Smooth muscle cell (in vitro differentiated cells): ENCODE results near the gene C13orf46. TPM values are rescaled to one million over a fixed set of nuclear protein-coding genes. Genes with fewer than 3 reads are reported as not detected.

Experiments used
- DNase-seq: peaks from one replicate; lab custom pipeline; 2025; ENCODE audit not compliant: unreplicated experiment; lab: John Stamatoyannopoulos, UW
- H2AFZ ChIP-seq: fragments of 200-600 bp; sonication (generic); 2 replicates; pipeline ENCODE4 v1.6.0; 2016; ENCODE audit warnings: antibody characterized with exemption, low read depth, mild to moderate bottlenecking
- H3F3A ChIP-seq: fragments of 200-600 bp; sonication (generic); 2 replicates; pipeline ENCODE4 v1.6.0; 2017; ENCODE audit warnings: antibody characterized with exemption, low read depth
- H3K27ac ChIP-seq: fragments of 200-600 bp; sonication (generic); 2 replicates; pipeline ENCODE4 v1.5.1; 2016; ENCODE audit warnings: low read depth, mild to moderate bottlenecking
- H3K27me3 ChIP-seq: fragments of 200-600 bp; sonication (generic); 2 replicates; pipeline ENCODE4 v1.6.1; 2016; ENCODE audit warnings: low read depth, mild to moderate bottlenecking
- H3K36me3 ChIP-seq: fragments of 200-600 bp; sonication (generic); 2 replicates; pipeline ENCODE4 v1.5.1; 2016; ENCODE audit warnings: low read depth
- H3K4me1 ChIP-seq: fragments of 200-600 bp; sonication (generic); 2 replicates; pipeline ENCODE4 v1.5.1; 2016; ENCODE audit warnings: low read depth
- H3K4me2 ChIP-seq: fragments of 200-600 bp; sonication (generic); 2 replicates; pipeline ENCODE4 v1.6.0; 2016; ENCODE audit warnings: mild to moderate bottlenecking
- H3K4me3 ChIP-seq: fragments of 200-600 bp; sonication (generic); 2 replicates; pipeline ENCODE4 v1.5.1; 2016; ENCODE audit warnings: mild to moderate bottlenecking
- H3K79me2 ChIP-seq: fragments of 200-600 bp; sonication (generic); 2 replicates; pipeline ENCODE4 v1.6.0; 2016; ENCODE audit warnings: low read depth, mild to moderate bottlenecking
- H3K9ac ChIP-seq: fragments of 200-600 bp; sonication (generic); 2 replicates; pipeline ENCODE4 v1.6.0; 2016; ENCODE audit warnings: low read depth
- H3K9me3 ChIP-seq: fragments of 200-600 bp; sonication (generic); replicated peaks from 2 replicates; pipeline ENCODE4 v1.5.1; 2016; ENCODE audit warnings: low read depth
- H4K20me1 ChIP-seq: fragments of 200-600 bp; sonication (generic); 2 replicates; pipeline ENCODE4 v1.6.0; 2016; ENCODE audit warnings: low read depth
- CTCF ChIP-seq: fragments of 200-600 bp; sonication (generic); IDR thresholded peaks from 2 replicates; pipeline ENCODE4 v1.5.1; 2017; ENCODE audit warnings: borderline replicate concordance, mild to moderate bottlenecking, antibody characterized with exemption; ENCODE audit not compliant: insufficient read depth, poor library complexity, severe bottlenecking
- WGBS: methylation state at CpG from one replicate; pipeline ENCODE4 v1.1.7; 2016; ENCODE audit warnings: low lambda C conversion rate; 5-methylcytosine and 5-hydroxymethylcytosine counted together
- polyA plus RNA-seq: library from polyadenylated mRNA; unstranded; fragments of >200 nt; fragmentation: Nextera tagmentation; extraction: Ambion mirVana; gene quantifications from 2 replicates; pipeline ENCODE4 v1.2.1, GENCODE V29; 2016
- total RNA-seq: library from RNA; depleted of rRNA; stranded (reverse); fragments of >200 nt; gene quantifications from 2 replicates; pipeline ENCODE4 v1.2.3, GENCODE V29; 2014

C13orf46 gene
- total and polyA plus RNA-seq, 2 experiments from 2014 or later: 0.26 to 5.8 TPM

GRCh38 chr13:113954046-113954835, 19.6 kb downstream of the C13orf46 start:
- Histone ChIP-seq H3K4me2 (no peak overlapping the region), H3K4me1 (no peaks in the 10 kb centered on the region), H3K4me3 (no peak overlapping the region), H3K9me3 (no peaks in the 10 kb centered on the region), H3F3A (no peaks in the 10 kb centered on the region), H3K36me3 (no peaks in the 10 kb centered on the region), H2AFZ (no peak overlapping the region), H3K27ac (no peak overlapping the region), H3K27me3 (no peaks in the 10 kb centered on the region), H3K9ac (no peak overlapping the region), H3K79me2 (no peaks in the 10 kb centered on the region), H4K20me1 (no peaks in the 10 kb centered on the region)
- DNase-seq: no peak
- no peak for TF ChIP-seq CTCF
- WGBS: 92% methylated on average over 20 of the region's 20 CpGs

DNA sequence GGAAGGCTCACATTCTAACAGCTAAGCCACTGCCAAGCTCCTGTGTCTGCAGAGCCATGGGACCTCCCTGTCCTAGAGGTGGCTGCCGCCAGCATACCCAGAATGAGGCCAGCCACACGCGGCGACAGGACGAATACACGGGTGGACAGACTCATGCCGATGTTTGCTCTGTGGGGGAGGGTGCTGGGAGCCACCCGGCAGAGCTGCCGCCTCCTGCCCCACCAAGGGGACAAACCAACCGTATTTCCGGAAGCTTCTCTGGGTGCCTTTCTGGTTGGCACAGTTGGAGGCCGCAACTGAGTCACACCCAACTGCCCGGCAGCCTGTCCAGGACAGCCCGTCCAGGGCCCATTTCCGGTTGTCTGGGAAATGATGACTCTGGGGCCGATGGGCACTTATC, 20.3 kb downstream of the C13orf46 start:
- Histone ChIP-seq H3K4me2 (no peak overlapping the region), H3K79me2 (no peaks in the 10 kb centered on the region), H3K9ac (no peak overlapping the region), H3K27me3 (no peaks in the 10 kb centered on the region), H3K4me3 (no peak overlapping the region), H3K4me1 (no peaks in the 10 kb centered on the region), H3K36me3 (no peaks in the 10 kb centered on the region), H3K9me3 (no peaks in the 10 kb centered on the region), H3K27ac (no peak overlapping the region), H3F3A (no peaks in the 10 kb centered on the region), H4K20me1 (no peaks in the 10 kb centered on the region), H2AFZ (no peak overlapping the region)
- no peak for TF ChIP-seq CTCF
- WGBS: 96% methylated on average over 16 of the region's 16 CpGs
- no peak for DNase-seq

DNA sequence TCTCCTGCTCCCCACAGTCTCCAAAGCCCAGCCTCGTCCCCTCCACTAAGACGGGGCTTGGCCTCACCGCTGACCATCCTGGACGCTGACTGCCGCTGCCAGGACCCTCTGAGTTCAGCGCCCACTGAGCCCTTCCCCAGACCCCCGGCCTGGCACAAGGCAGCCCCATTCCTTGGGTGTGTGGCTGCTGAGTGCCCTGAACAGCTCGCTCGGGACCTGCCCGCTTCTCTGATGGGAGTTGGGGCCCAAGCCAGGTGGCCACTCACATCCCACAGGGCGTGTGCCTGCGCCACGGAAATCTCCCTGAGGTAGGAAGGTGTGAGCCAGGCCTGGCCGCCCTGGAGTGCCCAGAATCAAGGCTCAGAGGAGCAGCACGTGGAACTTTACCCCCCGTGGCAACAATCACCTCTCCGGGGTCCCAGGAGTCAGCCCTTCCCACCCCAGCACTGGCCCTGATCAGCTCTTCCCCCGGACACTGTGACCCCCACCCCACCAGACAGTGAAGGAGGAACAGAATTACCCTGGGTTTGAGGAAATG, 20.8 kb downstream of the C13orf46 start:
- H3K9ac ChIP-seq: no peak overlapping the region
- no peaks in the 10 kb centered on the region for H3K79me2 ChIP-seq
- no peaks in the 10 kb centered on the region for H3K27me3 ChIP-seq
- no peaks in the 10 kb centered on the region for H3K9me3 ChIP-seq
- no peaks in the 10 kb centered on the region for H3F3A ChIP-seq
- WGBS: 96% methylated on average over 18 of the region's 18 CpGs
- H4K20me1 ChIP-seq: no peaks in the 10 kb centered on the region
- H3K27ac ChIP-seq: no peak overlapping the region
- no peak overlapping the region for H2AFZ ChIP-seq
- no peak for TF ChIP-seq CTCF
- H3K36me3 ChIP-seq: no peaks in the 10 kb centered on the region
- no peak for DNase-seq
- no peak overlapping the region for H3K4me2 ChIP-seq
- no peaks in the 10 kb centered on the region for H3K4me1 ChIP-seq
- H3K4me3 ChIP-seq: no peak overlapping the region
